Heart left ventricle (tissue), 13 donors: Measurements from ENCODE around the gene UNC13B.

ENCODE experiments used
- CTCF ChIP-seq, 12 donors: fragments of 200-600 bp; sonication (generic) in 4 of 12; IDR thresholded peaks; one replicate each; pipeline versions ENCODE4 v1.5.0 to v1.8.0; 2018 to 2022; ENCODE audit warnings: antibody characterized with exemption in 12 of 12, mild to moderate bottlenecking in 5 of 12
- POLR2A ChIP-seq, 2 donors: fragments of 450-650 bp; IDR thresholded peaks; one replicate each; pipeline ENCODE4 v1.6.1; 2017; ENCODE audit warnings: antibody characterized with exemption in 2 of 2, mild to moderate bottlenecking in 2 of 2, moderate library complexity in 2 of 2
- donor health status: ischemic (EF 13 %, LVEDD 7.1; RV severe dilation, severe dysfunction).
- donor health status: DM: no; HTN: yes; CAD: no.
- donor health status: DM: no; HTN: no; CAD: no.
- donor health status: ischemic (EF 25% LVEDD 6.9; RV normal size, moderate dysfunction).
- donor health status: ischemic (EF 25% LVEDD 5.7; RV mildly dilated, moderate dysfunction).
- donor health status: ischemic (EF 35%, LVEDD 5.7; RV mildly dilated, moderate dysfunction).
- donor health status: nonischemic (EF 11% LVEDD 7.7; RV severe dilation, severe dysfunction).
- donor health status: DM: yes; HTN: yes; CAD: no.
- donor health status: PGD.
- donor health status: ischemic (EF 29% LVEDD 5.4; RV normal size, mild dysfunction).
- donor health status: nonischemic (EF 23%, LVEDD 6.1; RV moderate dilation, normal function).

DNA sequence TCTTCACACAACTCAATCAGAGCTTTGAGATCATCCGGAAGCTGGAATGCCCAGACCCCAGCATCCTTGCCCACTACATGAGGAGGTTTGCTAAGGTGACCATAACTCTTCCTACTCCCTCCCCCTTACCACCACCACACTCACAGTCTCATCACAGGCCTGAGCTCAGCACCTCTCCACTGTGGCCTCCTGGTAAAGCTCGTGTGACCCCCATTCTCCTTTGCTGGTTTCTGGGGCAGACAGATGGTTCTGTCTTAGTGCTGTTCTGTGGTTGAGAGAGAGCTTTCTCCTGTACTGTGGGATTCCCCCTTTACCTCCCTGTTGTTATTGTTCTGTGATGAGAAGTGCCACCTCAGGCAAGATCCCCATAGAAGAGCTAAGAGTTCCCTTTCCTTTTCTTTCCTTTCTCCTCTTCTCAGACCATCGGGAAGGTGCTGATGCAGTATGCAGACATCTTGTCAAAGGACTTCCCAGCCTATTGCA lies 235.4 kb downstream of the UNC13B start:
- TF ChIP-seq CTCF (IDR thresholded peaks at IDR 0.05) (no peak), POLR2A (IDR thresholded peaks at IDR 0.05) (no peak)
